DMS114 treated with DMSO at 0.1 percent for 48 hours (cell line): Measurements from ENCODE around the gene CAVIN3.
"Not testable (repeated sequence)": the region's sequence is repeated elsewhere in the genome, so short reads cannot be mapped to it uniquely, and the experiment has no call there.

Experiments used
- DNase-seq: peaks from one replicate; lab custom pipeline; 2025; ENCODE audit not compliant: unreplicated experiment; lab: John Stamatoyannopoulos, UW

The CAVIN3 gene

GRCh38 chr11:6326303-6326702 lies 6.0 kb upstream of the CAVIN3 start:
- no peak for DNase-seq

GRCh38 chr11:6323291-6323905 lies 3.1 kb upstream of the CAVIN3 start:
- DNase-seq, result no peak

DNA sequence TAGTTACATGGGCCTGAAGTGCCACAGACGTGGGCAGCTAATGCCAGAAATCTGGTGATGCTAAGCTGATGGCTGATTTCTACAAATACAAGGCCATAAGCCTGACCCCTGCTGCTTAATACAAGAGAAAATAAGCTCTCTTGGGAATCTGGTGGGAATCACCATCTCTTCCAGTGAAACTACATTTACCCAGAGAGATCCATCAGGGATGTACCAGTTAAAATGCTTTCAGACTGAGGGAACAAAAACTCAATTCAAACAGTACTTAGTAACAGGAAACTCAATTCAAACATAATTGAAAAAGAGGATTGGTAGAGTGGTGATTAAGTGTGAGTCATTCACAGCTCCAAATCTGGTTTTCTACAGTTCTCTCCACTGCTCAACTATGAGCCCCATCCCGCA lies 1.7 kb upstream of the CAVIN3 start:
- DNase-seq, result no peak

DNA sequence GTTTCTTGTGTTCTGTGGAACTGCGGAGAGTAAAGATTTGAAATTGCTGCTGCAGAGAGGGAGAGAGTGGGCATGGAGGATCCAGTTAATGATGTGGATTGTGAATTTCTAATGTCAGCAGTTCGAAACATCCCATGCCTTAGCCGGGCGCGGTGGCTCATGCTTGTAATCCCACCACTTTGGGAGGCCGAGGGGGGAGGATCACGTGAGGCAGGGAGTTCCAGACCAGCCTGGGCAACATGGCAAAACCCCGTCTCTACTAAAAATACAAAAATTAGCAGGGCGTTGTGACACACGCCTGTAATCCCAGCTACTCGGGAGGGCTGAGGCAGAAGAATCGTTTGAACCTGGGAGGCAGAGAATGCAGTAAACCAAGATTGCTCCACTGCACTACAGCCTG lies 1.1 kb upstream of the CAVIN3 start:
- no peak for DNase-seq

DNA sequence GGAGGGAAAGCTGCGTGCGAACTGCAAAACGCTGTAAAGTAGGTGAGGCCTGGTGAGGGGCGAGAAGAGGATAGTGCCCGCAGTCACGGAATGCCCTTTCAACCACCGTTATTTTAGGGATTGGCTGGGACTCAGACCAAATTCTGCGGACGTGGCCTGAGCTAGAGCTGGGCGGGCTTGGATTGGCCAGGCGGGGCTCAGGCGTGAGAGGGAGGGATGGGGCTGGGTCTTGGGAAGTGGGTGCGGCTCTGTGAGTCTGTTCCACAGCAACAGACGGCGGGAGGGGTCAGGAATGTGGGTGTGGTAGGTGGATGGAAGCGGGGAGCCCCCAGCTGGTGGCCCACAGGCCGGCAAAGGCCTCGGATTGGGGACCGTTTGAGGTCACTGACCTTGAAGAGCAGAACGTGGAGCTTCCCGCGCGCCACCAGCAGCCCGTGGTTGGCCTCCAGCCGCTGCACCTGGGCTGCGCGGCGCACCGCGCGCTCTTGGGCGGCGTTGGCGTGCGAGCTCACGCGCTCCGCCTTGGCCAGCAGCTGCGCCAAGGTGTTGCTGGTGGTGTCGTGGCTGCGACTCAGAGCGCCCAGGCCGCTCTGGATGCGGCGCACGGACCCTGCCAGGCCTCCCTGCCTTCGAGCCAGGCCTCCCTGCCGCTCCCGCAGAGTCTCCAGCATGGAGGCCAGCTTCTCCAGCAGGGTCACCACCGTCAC lies 444 bp downstream of the CAVIN3 start:
- no peak for DNase-seq

GRCh38 chr11:6319001-6319703 lies 1.1 kb downstream of the CAVIN3 start:
- DNase-seq, result no peak

DNA sequence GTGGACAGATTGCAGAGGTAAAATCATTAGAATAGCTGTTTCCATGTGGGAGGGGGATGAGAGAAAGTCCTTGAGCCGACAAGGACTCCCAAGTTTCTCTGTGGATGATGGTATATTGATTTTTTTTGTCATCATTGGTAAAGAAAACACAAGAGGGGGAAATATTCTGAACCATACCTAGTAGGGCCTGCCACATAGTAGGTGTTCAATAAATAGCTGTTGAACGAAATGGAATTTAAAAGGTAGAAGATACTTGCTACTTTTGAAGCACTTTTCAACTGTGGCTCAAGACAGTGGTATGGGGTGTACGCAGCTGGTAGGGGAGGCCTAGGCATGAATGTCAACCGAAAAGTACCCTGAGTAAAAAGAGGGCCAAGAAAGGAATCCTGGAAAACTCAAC lies 2.1 kb downstream of the CAVIN3 start:
- no peak for DNase-seq

DNA sequence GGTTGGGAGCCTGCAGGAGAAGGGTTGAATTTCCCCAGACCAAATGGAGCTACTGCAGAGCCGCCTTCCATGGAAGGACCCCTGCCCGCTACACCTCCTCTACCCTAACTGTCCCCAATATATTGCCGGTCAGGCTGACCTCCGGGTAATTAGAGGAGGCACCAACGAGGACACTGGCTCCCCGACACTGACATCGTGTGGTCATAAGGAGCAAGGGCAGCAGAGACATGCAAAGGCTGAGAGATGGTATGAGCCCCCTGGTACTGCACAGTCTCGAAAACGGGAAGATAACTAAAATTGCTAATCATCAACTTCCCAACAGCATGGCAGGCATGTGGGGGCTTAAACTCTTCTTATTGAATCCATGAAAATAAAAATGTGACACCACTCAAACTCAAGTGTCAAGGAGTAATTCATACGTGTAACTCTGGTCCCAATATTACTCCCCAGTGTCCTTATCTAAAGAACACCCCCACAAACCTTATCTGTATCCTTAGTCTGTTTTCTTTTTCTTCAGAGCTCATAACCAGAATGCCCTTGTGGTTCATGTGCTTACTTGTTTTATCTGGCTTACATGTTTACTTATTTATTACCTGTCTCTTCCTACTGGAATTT lies 4.4 kb downstream of the CAVIN3 start:
- peak; percentile 6 for DNase-seq

- DNase-seq, result no peak
Observed at GRCh38 chr11:6312106-6312505, 8.2 kb downstream of the CAVIN3 start.

- no peak for DNase-seq
Observed at GRCh38 chr11:6307876-6308275, 12.4 kb downstream of the CAVIN3 start.

DNA sequence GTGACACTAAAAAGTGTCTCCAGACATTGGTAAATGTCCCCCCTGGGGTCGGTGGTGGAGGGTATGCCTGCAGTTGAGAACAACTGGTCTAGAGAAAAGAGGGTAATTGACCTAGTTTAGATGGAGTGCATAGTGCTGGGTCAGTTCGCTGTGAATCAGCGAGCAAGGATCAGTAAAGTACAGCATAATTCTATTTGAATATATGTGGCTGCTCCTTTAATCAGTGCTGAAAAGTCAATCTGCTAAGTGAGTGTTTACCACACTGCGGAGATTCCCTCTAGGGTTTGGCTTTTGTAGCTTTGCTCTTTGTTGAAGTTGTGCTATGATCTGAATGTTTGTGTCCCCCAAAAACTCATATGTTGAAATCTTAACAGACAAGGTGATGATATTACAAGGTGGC lies 15.0 kb downstream of the CAVIN3 start:
- no peak for DNase-seq

- DNase-seq, result no peak
Observed at GRCh38 chr11:6303661-6304060, 16.6 kb downstream of the CAVIN3 start.

- no peak for DNase-seq
Observed at GRCh38 chr11:6301096-6301495, 19.2 kb downstream of the CAVIN3 start.

DNA sequence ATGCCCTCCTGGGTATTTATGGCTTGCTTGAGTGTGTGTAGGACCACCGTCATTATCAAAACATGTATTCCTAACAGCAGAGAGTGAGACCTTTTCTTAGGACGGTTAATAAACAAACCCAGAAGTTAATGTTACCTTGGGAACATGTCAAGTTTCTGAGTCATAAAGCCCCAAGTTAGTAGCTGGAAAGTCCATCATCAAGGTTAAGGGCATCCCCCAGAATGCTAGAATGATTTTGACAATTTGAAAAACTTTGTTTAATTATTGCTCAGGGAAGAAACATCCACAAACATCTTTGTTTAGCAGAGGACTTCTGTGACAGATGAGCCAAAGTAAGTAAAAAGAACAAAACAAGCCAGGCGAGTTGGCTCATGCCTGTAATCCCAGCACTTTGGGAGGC lies 20.0 kb downstream of the CAVIN3 start:
- DNase-seq, result no peak

DNA sequence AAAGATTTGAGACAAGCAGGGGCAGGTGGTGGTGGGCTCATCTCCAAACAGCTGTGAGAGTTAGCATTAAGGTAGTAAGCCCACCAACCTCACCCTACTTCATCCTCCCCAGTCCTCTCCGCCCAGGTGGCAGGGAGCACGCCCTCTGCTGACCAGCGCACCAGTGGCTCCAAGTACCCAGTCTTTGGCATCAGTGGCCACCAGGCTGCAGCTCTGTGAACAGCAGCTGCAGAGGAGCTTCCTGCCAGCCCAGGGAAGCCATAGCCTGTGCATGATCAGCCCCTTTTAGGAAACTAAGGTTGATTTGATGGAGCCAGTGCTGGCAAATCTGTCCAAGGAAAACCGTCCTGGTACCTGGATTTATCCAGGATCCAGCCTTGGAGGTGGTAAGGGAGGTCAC lies 21.7 kb downstream of the CAVIN3 start:
- DNase-seq, result peak; percentile 15

DNA sequence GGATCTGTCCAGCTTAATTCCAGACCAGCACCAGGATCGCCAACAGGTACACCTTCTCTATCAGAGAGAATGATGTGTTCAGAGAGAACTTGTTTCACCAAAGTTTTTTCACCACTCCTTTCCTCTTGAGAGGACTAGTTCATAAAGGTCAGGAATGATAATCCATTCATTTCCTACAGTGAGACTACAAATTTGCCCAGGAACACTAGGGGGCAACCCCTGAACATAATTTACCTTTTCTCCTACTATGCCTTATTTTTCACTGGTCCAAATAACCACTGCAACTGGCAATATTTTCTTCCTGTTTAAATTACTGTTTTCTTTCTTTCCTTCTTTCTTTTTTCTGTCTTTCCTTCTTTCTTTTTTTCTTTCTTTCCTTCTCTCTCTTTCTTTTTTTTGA lies 22.5 kb downstream of the CAVIN3 start:
- DNase-seq, result no peak

DNA sequence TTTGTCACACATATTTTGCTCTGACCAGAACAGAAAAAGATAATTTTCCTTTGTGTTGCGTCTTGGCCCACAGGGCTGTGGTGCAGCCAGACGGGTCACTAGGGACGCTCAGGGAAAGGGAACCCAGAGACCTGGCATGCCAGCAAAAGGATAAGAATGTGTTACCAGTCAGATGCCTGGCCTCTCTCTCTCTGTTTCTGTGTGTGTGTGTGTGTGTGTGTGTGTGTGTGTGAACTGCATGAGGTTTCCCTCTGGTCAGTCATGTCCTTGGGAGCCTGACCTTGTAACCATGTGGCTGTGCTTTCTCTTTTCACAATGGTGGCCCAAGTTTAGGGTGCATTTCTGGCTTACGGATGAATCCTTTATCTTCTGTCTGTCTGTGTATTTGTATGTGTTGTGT lies 35.3 kb downstream of the CAVIN3 start:
- DNase-seq, result no peak

GRCh38 chr11:6284250-6284649 lies 36.1 kb downstream of the CAVIN3 start:
- no peak for DNase-seq

DNA sequence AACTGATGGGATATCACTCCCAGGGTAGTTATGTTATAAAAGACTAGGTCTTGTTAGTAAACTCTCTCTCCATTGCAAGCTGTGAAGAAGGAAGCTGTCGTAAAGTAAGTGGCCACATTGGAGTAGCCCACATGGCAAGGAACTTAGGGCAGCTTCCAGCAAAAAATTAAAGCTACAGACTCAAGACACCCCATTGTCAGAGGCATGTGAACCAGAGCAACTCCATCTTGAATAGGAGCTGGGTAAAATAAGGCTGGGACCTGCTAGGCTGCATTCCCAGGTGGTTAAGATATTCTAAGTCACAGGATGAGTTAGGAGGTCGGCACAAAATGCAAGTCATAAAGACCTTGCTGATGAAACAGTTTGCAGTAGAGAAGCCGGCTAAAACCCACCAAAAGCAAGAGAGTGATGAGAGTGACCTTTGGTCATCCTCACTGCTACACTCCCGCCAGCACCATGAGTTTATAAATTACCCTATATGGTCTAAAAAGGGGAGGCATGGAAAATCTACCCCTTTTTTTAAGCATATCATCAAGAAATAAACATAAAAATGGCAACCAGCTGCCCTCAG lies 36.8 kb downstream of the CAVIN3 start:
- no peak for DNase-seq

GRCh38 chr11:6280809-6281208 lies 39.5 kb downstream of the CAVIN3 start:
- not testable (repeated sequence) for DNase-seq

DNA sequence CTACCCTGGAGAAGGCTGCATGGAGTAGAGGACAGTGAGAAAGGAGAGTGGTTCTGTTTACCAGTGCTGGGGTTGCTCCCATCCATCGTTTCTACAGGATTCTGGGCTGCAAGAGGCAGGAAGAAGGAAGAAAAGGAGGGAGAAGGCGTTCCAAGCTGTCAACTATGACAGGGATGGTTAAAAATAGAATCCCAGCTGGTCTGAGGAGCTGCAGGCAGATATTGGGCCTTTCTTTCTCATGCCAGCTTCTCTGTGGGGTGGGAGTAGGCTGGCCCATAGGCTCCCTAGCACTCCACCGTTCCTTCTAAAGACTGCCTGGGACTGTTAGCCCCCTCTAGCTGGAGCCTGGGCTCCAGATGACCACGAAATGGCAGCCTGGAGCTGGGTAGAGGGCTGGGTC lies 47.1 kb downstream of the CAVIN3 start:
- no peak for DNase-seq

GRCh38 chr11:6271598-6271997 lies 48.7 kb downstream of the CAVIN3 start:
- no peak for DNase-seq
